OCI-M2 (cell line): ENCODE data around the gene TUT7.
"Not testable (repeated sequence)": the region's sequence is repeated elsewhere in the genome, so short reads cannot be mapped to it uniquely, and the experiment has no call there.

Experiments
- DNase-seq: peaks from one replicate; lab custom pipeline; 2025; ENCODE audit not compliant: unreplicated experiment; lab: John Stamatoyannopoulos, UW

The TUT7 gene

GRCh38 chr9:86304236-86304730 is 49.9 kb downstream of the TUT7 start:
- no peak for DNase-seq

- no peak for DNase-seq
These were observed 50.8 kb downstream of the TUT7 start for GRCh38 chr9:86303316-86303975.

- DNase-seq = no peak
These were observed 52.5 kb downstream of the TUT7 start for GRCh38 chr9:86301686-86302085.

GRCh38 chr9:86300701-86301100 is 53.5 kb downstream of the TUT7 start:
- no peak for DNase-seq

- no peak for DNase-seq
These were observed 55.3 kb downstream of the TUT7 start for GRCh38 chr9:86298873-86299272.

GRCh38 chr9:86290341-86290740 is 63.9 kb downstream of the TUT7 start:
- not testable (repeated sequence) for DNase-seq

- DNase-seq = no peak
These were observed 65.6 kb downstream of the TUT7 start for GRCh38 chr9:86288499-86289198.

- no peak for DNase-seq
These were observed 67.2 kb downstream of the TUT7 start for GRCh38 chr9:86287013-86287412.

- no peak for DNase-seq
These were observed 67.9 kb downstream of the TUT7 start for GRCh38 chr9:86286278-86286677.

GRCh38 chr9:86285261-86285660 is 68.9 kb downstream of the TUT7 start:
- no peak for DNase-seq

GRCh38 chr9:86282979-86283535 is 71.2 kb downstream of the TUT7 start:
- DNase-seq = no peak

GRCh38 chr9:86282077-86282978 is 71.9 kb downstream of the TUT7 start, which contains the start of gene ISCA1:
Gene ISCA1, minus strand, starts transcription at chr9:86282538. Its CDS starts 80 bp downstream, at chr9:86282458.
- DNase-seq = peak; percentile 33

GRCh38 chr9:86281593-86282076 is 72.6 kb downstream of the TUT7 start:
- DNase-seq = no peak

GRCh38 chr9:86280580-86280979 is 73.6 kb downstream of the TUT7 start:
- DNase-seq = no peak

- no peak for DNase-seq
These were observed 74.4 kb downstream of the TUT7 start for GRCh38 chr9:86279839-86280238.

GRCh38 chr9:86277072-86277471 is 77.1 kb downstream of the TUT7 start:
- no peak for DNase-seq

- DNase-seq = no peak
These were observed 78.2 kb downstream of the TUT7 start for GRCh38 chr9:86275962-86276361.

GRCh38 chr9:86274821-86275643 is 79.2 kb downstream of the TUT7 start:
- DNase-seq = no peak

GRCh38 chr9:86272221-86272620 is 82.0 kb downstream of the TUT7 start:
- DNase-seq = no peak

GRCh38 chr9:86263876-86264275 is 90.3 kb downstream of the TUT7 start:
- DNase-seq = no peak
